Chondrocyte (in vitro differentiated cells): ENCODE data around the gene CSNK1A1. TPM values are rescaled to one million over a fixed set of nuclear protein-coding genes. Genes with fewer than 3 reads are reported as not detected.

Experiments used
- DNase-seq: peaks from one replicate; pipeline ENCODE4 v3.0.0; 2021; ENCODE audit warnings: mixed read lengths, low spot score
- H3K27ac Mint-ChIP-seq: one replicate; pipeline ENCODE4 v1.8.0; 2021; ENCODE audit warnings: mild to moderate bottlenecking, moderate library complexity, mixed read lengths; ENCODE audit not compliant: unreplicated experiment
- H3K27me3 Mint-ChIP-seq: 2 replicates; pipeline ENCODE4 v1.8.0; 2021; ENCODE audit warnings: low read depth, mixed read lengths
- H3K36me3 Mint-ChIP-seq: 2 replicates; pipeline ENCODE4 v1.8.0; 2021; ENCODE audit warnings: low read depth, mixed read lengths
- H3K4me1 Mint-ChIP-seq: 2 replicates; pipeline ENCODE4 v1.8.0; 2021; ENCODE audit warnings: low read depth, mild to moderate bottlenecking, mixed read lengths
- H3K4me3 Mint-ChIP-seq: one replicate; pipeline ENCODE4 v1.8.0; 2021; ENCODE audit warnings: mild to moderate bottlenecking, moderate library complexity, mixed read lengths; ENCODE audit not compliant: unreplicated experiment
- H3K9me3 Mint-ChIP-seq: 2 replicates; pipeline ENCODE4 v1.8.0; 2021; ENCODE audit warnings: low read depth, mixed read lengths
- total RNA-seq: library from RNA; stranded (reverse); gene quantifications from 3 replicates; pipeline ENCODE4 v1.2.1, GENCODE V29; 2021
- TF ChIP-seq, protein P1 (sequence below): fragments of 200-600 bp; sonication (generic); IDR thresholded peaks from 2 replicates; pipeline ENCODE4 v1.5.0; 2021; ENCODE audit warnings: antibody characterized with exemption, mild to moderate bottlenecking, moderate library complexity

Gene CSNK1A1
- total RNA-seq, 1 donor from 2014 or later, result 214 TPM

- DNase-seq, result no peak
- TF ChIP-seq, protein P1, sequence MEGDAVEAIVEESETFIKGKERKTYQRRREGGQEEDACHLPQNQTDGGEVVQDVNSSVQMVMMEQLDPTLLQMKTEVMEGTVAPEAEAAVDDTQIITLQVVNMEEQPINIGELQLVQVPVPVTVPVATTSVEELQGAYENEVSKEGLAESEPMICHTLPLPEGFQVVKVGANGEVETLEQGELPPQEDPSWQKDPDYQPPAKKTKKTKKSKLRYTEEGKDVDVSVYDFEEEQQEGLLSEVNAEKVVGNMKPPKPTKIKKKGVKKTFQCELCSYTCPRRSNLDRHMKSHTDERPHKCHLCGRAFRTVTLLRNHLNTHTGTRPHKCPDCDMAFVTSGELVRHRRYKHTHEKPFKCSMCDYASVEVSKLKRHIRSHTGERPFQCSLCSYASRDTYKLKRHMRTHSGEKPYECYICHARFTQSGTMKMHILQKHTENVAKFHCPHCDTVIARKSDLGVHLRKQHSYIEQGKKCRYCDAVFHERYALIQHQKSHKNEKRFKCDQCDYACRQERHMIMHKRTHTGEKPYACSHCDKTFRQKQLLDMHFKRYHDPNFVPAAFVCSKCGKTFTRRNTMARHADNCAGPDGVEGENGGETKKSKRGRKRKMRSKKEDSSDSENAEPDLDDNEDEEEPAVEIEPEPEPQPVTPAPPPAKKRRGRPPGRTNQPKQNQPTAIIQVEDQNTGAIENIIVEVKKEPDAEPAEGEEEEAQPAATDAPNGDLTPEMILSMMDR, result no peak
- Mint-ChIP-seq H3K4me3 (no peak overlapping the region), H3K36me3 (no peaks in the 10 kb centered on the region), H3K4me1 (peaks cover 43% of the 10 kb centered on the region), H3K9me3 (no peaks in the 10 kb centered on the region), H3K27ac (peak overlapping the region; percentile 86), H3K27me3 (no peaks in the 10 kb centered on the region)
Measured at GRCh38 chr5:149456597-149457392, 94.4 kb downstream of the CSNK1A1 start.

GRCh38 chr5:149455889-149456409 is 95.3 kb downstream of the CSNK1A1 start:
- H3K36me3 Mint-ChIP-seq, result no peaks in the 10 kb centered on the region
- H3K9me3 Mint-ChIP-seq, result no peaks in the 10 kb centered on the region
- TF ChIP-seq, protein P1, result no peak
- peak overlapping the region; percentile 86 for H3K27ac Mint-ChIP-seq
- DNase-seq, result no peak
- peaks cover 50% of the 10 kb centered on the region for H3K4me1 Mint-ChIP-seq
- H3K27me3 Mint-ChIP-seq, result no peaks in the 10 kb centered on the region
- H3K4me3 Mint-ChIP-seq, result no peak overlapping the region

DNA sequence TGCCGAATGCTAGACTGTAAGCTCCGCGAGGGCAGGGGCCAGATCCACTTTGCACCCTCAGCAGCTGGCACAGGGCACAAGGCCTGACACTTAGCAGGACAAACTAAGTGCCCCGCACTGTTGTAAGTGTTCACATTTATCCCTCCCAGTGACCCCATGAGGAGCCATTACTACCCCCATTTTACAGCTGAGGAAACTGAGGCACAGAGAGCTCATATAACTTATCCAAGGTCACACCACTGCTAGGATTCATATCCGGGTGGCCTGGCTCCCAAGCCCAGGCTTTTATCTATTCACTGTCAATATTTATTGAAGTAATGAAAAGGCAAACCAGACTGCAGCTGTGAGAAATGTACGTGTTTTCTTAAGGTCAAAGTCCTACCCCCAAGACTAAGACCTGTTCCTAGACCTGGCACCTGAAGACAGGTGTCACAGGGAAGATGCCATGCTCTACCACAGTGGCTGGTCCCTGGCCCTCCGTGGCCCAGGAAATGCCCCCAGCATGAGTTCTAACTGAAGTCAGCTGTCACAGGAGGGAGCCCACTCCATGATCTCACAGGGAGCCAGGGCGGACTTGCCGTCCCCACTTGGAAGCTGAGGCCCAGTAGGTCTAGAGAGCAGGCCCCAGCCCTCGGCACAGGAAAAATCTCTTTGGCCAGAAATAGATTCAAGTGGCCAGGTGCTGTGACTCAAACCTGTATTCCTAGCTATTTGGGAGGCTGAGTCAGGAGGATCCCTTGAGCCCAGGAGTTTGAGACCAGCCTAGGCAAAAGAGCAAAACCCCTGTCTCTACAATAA is 97.4 kb downstream of the CSNK1A1 start:
- DNase-seq, result no peak
- no peaks in the 10 kb centered on the region for H3K36me3 Mint-ChIP-seq

DNA sequence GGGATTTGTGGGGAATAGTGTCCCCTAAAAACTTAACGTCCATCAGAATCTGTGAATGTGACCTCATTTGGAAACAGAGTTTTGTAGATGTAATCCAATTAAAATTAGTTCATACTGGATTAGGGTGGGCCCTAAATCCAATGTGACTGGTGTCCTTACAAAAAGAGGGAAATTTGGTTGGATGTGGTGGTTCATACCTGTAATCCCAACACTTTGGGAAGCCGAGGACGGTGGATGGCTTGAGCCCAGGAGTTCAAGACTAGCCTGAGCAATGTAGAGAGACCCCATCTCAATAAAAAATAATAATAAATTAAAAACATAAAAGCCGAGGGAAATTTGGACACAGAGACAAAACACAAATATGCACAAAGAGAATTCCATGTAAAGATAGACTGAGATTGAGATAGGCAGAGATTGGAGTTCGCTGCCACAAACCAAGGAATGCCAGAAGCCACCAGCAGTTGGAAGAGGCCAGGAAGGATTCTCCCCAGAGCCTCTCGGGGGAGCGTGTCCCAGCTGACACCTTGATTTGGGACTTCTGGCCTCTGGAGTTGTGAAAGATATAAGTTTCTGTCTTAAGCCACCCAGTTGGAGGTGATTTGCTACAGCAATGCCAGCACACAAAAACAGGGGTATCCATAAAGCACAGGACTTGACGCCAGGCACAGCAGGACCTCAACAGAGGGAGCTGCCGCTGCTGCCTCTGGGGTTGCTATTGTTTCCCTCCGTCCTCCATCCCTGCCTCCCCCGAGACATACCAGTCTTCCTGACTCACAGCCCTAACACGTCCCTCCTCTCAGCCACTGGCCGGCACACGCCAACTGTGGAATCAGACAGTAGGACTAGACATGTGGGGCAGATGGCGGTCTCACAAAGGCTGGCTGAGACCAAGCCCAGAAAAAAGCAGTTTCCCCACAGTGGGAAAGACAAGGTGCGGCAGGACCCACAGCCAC is 98.3 kb downstream of the CSNK1A1 start:
- H3K4me3 Mint-ChIP-seq, result no peak overlapping the region
- H3K4me1 Mint-ChIP-seq, result peaks cover 80% of the 10 kb centered on the region
- DNase-seq, result no peak
- H3K27ac Mint-ChIP-seq, result peak overlapping the region; percentile 94
- TF ChIP-seq, protein P1, result peak; percentile 46
- no peaks in the 10 kb centered on the region for H3K27me3 Mint-ChIP-seq
- no peaks in the 10 kb centered on the region for H3K9me3 Mint-ChIP-seq
- H3K36me3 Mint-ChIP-seq, result no peaks in the 10 kb centered on the region

More for the DNA sequence above, 97.4 kb downstream of the CSNK1A1 start:
- TF ChIP-seq, protein P1, result no peak
- Mint-ChIP-seq H3K27ac (peak overlapping the region; percentile 94), H3K27me3 (no peaks in the 10 kb centered on the region), H3K9me3 (no peaks in the 10 kb centered on the region), H3K4me3 (no peak overlapping the region), H3K4me1 (peaks cover 71% of the 10 kb centered on the region)
